ENCODE measurements around the gene IGSF3. TPM values are rescaled to one million over a fixed set of nuclear protein-coding genes. Genes with fewer than 3 reads are reported as not detected.
"Not testable (repeated sequence)": the region's sequence is repeated elsewhere in the genome, so short reads cannot be mapped to it uniquely, and the experiment has no call there.

Gene IGSF3
- total RNA-seq, 2 experiments from 2014 or later: 0.70 to 0.92 TPM

- Mint-ChIP-seq H3K9me3 (no peaks in the 10 kb centered on the region), H3K27me3 (peaks cover 36% of the 10 kb centered on the region), H3K4me3 (no peak overlapping the region), H3K36me3 (no peaks in the 10 kb centered on the region), H3K4me1 (no peaks in the 10 kb centered on the region), H3K27ac (no peak overlapping the region)
- no peak for DNase-seq
Measured at GRCh38 chr1:116678732-116679090, 11.2 kb upstream of the IGSF3 start.

DNA sequence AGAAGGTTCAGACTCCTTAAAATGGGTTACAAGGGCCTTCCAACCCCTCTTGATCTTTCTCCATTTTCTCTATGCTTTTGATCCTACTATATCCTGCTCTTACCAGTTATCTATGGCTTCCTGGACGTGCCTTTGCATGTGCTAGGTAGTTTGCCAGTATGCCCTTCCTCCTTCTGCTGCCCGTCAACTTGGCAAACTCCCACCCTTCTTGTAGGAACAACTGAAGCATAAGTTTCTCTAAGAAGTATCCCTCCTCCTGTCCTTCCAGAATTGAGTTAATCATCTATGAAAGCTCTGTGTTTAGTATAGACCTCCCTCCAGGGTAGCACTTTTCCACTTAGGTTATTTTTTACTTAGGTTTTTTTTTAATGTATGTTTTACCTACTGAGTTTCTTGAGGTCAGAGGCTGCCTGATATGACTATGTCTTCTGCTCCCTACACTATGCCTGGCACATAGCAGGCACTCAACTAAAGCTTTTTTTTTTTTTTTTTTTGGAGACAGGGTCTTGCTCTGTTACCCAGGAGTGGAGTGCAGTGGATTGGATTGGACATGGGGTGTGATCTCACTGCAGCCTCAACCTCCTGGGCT, 10.0 kb upstream of the IGSF3 start:
- Mint-ChIP-seq H3K27ac (no peak overlapping the region), H3K4me3 (no peak overlapping the region), H3K36me3 (no peaks in the 10 kb centered on the region), H3K9me3 (no peaks in the 10 kb centered on the region), H3K4me1 (no peaks in the 10 kb centered on the region), H3K27me3 (peaks cover 47% of the 10 kb centered on the region)
- DNase-seq: no peak

GRCh38 chr1:116676291-116676690, 8.8 kb upstream of the IGSF3 start:
- no peaks in the 10 kb centered on the region for H3K36me3 Mint-ChIP-seq
- no peaks in the 10 kb centered on the region for H3K9me3 Mint-ChIP-seq
- no peak overlapping the region for H3K27ac Mint-ChIP-seq
- peaks cover 56% of the 10 kb centered on the region for H3K27me3 Mint-ChIP-seq
- no peaks in the 10 kb centered on the region for H3K4me1 Mint-ChIP-seq
- no peak overlapping the region for H3K4me3 Mint-ChIP-seq
- no peak for DNase-seq

DNA sequence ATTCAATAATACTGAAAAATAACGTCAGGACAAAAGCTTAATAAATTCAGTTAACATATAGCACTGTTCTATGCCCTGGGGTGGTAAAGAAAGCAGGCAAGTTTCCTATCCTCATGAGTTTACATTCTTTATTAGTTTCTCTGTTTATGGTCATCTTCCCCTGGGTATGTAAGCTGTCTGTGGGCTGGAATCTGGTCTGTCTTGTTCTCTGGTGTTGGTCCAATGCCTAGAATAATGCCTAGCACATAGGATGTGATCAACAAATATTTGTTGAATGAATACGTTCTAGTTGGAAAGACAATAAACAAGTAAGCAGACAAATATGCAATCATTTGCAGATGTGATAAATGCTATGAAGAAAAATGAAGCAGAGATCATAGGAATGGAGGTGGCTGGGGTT, 7.2 kb upstream of the IGSF3 start:
- Mint-ChIP-seq H3K4me1 (no peaks in the 10 kb centered on the region), H3K27ac (no peak overlapping the region), H3K4me3 (no peak overlapping the region), H3K36me3 (no peaks in the 10 kb centered on the region), H3K9me3 (no peaks in the 10 kb centered on the region), H3K27me3 (peaks cover 61% of the 10 kb centered on the region)
- DNase-seq: no peak

DNA sequence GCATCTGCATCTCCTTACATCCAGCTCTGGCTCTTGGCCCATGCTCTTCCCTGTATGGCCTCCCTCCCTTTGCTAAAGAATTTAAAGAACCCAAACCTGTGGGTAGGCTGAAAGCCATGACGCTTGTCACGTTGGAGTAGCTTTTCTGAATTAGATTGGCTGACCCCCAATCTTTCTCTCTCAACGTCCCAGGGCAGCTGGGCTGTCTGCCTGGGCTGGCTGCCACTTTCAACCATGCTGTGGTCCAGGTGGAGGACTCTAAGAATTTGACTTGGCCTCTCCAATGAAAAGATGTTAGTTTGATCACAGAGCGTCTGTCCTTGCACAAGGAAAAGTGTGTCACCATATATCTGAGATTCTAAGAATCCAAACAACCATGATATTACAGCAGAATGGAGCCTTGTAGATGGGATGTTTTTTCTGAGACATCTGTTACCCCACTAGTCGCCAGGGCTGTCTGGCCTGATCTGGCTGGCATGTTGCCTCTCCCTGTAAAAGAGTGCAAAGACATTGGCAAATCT, 6.5 kb upstream of the IGSF3 start:
- Mint-ChIP-seq H3K36me3 (no peaks in the 10 kb centered on the region), H3K4me3 (no peak overlapping the region), H3K27me3 (peaks cover 65% of the 10 kb centered on the region), H3K27ac (no peak overlapping the region), H3K9me3 (no peaks in the 10 kb centered on the region), H3K4me1 (no peaks in the 10 kb centered on the region)
- DNase-seq: no peak

GRCh38 chr1:116671912-116672311, 4.4 kb upstream of the IGSF3 start:
- Mint-ChIP-seq H3K4me3 (no peak overlapping the region), H3K9me3 (no peaks in the 10 kb centered on the region), H3K27ac (no peak overlapping the region), H3K4me1 (no peaks in the 10 kb centered on the region), H3K36me3 (no peaks in the 10 kb centered on the region), H3K27me3 (peaks cover 67% of the 10 kb centered on the region)
- no peak for DNase-seq

GRCh38 chr1:116671072-116671760, 3.7 kb upstream of the IGSF3 start:
- no peak for DNase-seq
- Mint-ChIP-seq H3K27ac (no peak overlapping the region), H3K36me3 (no peaks in the 10 kb centered on the region), H3K4me1 (peaks cover 5% of the 10 kb centered on the region), H3K4me3 (no peak overlapping the region), H3K27me3 (peaks cover 71% of the 10 kb centered on the region), H3K9me3 (no peaks in the 10 kb centered on the region)

- H3K36me3 Mint-ChIP-seq: no peaks in the 10 kb centered on the region
- H3K9me3 Mint-ChIP-seq: no peaks in the 10 kb centered on the region
- H3K4me3 Mint-ChIP-seq: peak overlapping the region; percentile 35
- peaks cover 77% of the 10 kb centered on the region for H3K27me3 Mint-ChIP-seq
- peaks cover 16% of the 10 kb centered on the region for H3K4me1 Mint-ChIP-seq
- H3K27ac Mint-ChIP-seq: no peak overlapping the region
- DNase-seq: no peak
Measured at GRCh38 chr1:116668277-116668676, 744 bp upstream of the IGSF3 start.

DNA sequence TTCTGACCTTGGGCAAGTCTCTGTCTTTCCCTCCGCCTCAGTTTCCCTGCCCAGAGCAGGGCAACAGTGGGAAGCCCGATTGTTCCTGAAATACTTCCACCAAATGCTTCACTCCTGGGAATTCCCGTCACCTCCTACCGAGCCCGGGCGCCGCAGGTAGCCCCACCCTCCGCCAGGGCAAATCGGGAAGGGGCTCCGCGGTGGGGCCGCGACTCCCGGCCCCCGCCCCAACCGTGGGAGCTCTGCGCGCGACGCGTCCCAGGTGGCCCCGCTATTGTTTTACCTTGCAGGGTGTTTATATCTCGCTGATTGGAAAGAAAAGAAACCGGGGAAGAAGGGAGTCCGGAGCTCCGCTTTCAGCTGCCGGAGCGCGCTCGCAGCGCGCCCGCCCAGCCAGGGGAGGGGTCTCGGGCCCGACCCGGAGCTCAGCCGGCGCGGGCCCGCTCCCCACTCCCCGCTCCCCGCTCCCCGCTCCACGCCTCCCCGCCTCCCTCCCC, 407 bp downstream of the IGSF3 start:
- H3K27ac Mint-ChIP-seq: no peak overlapping the region
- H3K36me3 Mint-ChIP-seq: no peaks in the 10 kb centered on the region
- peaks cover 16% of the 10 kb centered on the region for H3K4me1 Mint-ChIP-seq
- no peak for DNase-seq
- peak overlapping the region; percentile 63 for H3K4me3 Mint-ChIP-seq
- no peaks in the 10 kb centered on the region for H3K9me3 Mint-ChIP-seq
- peaks cover 77% of the 10 kb centered on the region for H3K27me3 Mint-ChIP-seq

DNA sequence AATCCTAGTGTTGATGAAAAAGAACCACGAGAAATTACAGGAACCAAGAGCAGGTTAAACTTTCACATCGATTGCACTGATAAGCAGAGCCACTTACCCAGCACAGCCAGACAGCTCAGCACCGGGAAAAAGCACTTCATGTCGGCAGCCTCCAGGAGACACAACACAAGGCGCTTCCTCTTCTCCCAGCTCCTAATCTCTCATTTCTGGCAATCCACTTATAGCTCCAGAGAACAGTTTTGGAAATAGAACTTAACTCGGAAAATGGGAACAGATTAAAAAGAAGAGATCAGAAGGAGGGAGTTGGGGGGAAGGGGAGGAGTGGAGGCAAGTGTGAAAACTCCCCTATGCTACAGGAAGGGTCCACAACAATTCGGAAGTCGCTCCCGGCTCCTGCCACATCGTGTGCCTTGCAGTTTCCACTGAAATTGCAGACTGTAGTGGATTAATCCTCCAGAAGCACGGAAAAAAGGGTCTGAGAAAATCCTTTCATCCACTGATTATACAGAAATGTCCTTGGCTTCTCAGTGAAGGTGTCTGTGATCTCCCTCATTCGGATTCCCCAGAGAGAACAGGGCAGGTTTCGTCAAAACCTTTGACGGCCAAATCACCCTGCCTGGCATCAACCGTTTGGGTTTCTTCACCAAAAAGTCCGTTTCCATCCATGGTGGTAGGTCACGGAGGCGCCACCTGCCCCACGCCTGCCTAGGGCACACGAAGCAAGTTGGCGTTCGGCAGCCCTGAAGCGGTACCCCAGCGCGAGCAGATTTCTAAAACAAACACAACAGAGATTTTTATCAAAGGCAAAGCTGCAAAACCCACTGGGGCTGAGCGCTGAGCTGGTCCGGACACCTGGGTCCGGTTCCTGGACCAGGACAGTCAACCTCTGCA, 1.1 kb downstream of the IGSF3 start:
- H3K4me1 Mint-ChIP-seq: peaks cover 16% of the 10 kb centered on the region
- H3K27ac Mint-ChIP-seq: no peak overlapping the region
- no peak for DNase-seq
- H3K27me3 Mint-ChIP-seq: peaks cover 73% of the 10 kb centered on the region
- H3K9me3 Mint-ChIP-seq: no peaks in the 10 kb centered on the region
- H3K4me3 Mint-ChIP-seq: peak overlapping the region; percentile 63
- no peaks in the 10 kb centered on the region for H3K36me3 Mint-ChIP-seq

- no peak overlapping the region for H3K4me3 Mint-ChIP-seq
- no peak for DNase-seq
- peaks cover 16% of the 10 kb centered on the region for H3K4me1 Mint-ChIP-seq
- H3K9me3 Mint-ChIP-seq: no peaks in the 10 kb centered on the region
- H3K36me3 Mint-ChIP-seq: no peaks in the 10 kb centered on the region
- H3K27ac Mint-ChIP-seq: no peak overlapping the region
- H3K27me3 Mint-ChIP-seq: peaks cover 70% of the 10 kb centered on the region
Measured at GRCh38 chr1:116664978-116665371, 2.6 kb downstream of the IGSF3 start.

GRCh38 chr1:116664366-116664977, 3.1 kb downstream of the IGSF3 start:
- H3K27me3 Mint-ChIP-seq: peaks cover 65% of the 10 kb centered on the region
- H3K36me3 Mint-ChIP-seq: no peaks in the 10 kb centered on the region
- no peaks in the 10 kb centered on the region for H3K9me3 Mint-ChIP-seq
- no peak for DNase-seq
- no peak overlapping the region for H3K27ac Mint-ChIP-seq
- peaks cover 16% of the 10 kb centered on the region for H3K4me1 Mint-ChIP-seq
- H3K4me3 Mint-ChIP-seq: no peak overlapping the region

DNA sequence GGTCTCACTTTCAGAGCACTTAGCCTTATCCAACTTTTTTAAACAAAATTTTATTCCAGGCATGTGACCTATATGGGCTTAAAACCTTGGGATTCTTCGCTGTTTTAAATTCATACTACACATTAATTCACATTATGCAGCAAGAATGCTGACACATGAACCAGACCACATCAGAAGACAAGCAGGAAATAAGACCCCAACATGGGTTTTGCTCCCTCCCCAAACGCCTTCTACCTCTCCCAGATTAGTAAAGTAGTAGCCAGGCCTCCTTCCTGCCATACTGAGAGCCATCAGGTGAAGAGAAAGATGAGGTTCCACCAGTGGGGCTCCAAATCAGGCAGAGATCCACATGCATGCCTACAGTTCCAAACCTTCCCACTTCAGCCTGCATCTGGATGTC, 3.7 kb downstream of the IGSF3 start:
- Mint-ChIP-seq H3K27ac (no peak overlapping the region), H3K4me3 (no peak overlapping the region), H3K4me1 (peaks cover 16% of the 10 kb centered on the region), H3K36me3 (no peaks in the 10 kb centered on the region), H3K27me3 (peaks cover 58% of the 10 kb centered on the region), H3K9me3 (no peaks in the 10 kb centered on the region)
- DNase-seq: no peak

DNA sequence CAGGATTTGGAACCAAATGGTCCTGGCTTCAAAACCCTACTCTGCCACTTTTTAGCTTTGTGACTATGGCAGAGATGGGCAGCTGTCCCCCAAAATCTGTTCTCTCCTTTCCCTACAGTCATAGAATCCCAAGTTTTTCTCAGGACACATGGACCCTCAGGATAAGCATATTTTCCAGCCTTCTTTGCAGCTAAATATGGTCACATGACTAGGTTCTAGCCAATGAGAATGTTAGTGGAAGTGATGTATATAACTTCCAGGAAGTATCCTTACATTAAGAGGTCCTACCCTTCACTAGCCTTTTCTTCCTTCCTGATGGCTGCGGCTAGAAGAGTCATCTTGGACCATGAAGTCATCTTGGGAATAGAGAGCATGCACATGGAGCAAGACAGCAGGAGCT, 5.9 kb downstream of the IGSF3 start:
- no peak overlapping the region for H3K4me3 Mint-ChIP-seq
- peaks cover 56% of the 10 kb centered on the region for H3K27me3 Mint-ChIP-seq
- no peak overlapping the region for H3K27ac Mint-ChIP-seq
- H3K9me3 Mint-ChIP-seq: no peaks in the 10 kb centered on the region
- peaks cover 15% of the 10 kb centered on the region for H3K4me1 Mint-ChIP-seq
- no peaks in the 10 kb centered on the region for H3K36me3 Mint-ChIP-seq
- no peak for DNase-seq

GRCh38 chr1:116658645-116659044, 8.9 kb downstream of the IGSF3 start:
- not testable (repeated sequence) for H3K4me1 Mint-ChIP-seq, H3K36me3 Mint-ChIP-seq, DNase-seq, H3K9me3 Mint-ChIP-seq, H3K4me3 Mint-ChIP-seq, H3K27ac Mint-ChIP-seq
- peaks cover 34% of the 10 kb centered on the region for H3K27me3 Mint-ChIP-seq
